ENCODE results near the gene SNX20. TPM values are rescaled to one million over a fixed set of nuclear protein-coding genes. Genes with fewer than 3 reads are reported as not detected.

Gene SNX20
- total RNA-seq, 2 donors from 2014 or later = 0.86 to 1.6 TPM

DNA sequence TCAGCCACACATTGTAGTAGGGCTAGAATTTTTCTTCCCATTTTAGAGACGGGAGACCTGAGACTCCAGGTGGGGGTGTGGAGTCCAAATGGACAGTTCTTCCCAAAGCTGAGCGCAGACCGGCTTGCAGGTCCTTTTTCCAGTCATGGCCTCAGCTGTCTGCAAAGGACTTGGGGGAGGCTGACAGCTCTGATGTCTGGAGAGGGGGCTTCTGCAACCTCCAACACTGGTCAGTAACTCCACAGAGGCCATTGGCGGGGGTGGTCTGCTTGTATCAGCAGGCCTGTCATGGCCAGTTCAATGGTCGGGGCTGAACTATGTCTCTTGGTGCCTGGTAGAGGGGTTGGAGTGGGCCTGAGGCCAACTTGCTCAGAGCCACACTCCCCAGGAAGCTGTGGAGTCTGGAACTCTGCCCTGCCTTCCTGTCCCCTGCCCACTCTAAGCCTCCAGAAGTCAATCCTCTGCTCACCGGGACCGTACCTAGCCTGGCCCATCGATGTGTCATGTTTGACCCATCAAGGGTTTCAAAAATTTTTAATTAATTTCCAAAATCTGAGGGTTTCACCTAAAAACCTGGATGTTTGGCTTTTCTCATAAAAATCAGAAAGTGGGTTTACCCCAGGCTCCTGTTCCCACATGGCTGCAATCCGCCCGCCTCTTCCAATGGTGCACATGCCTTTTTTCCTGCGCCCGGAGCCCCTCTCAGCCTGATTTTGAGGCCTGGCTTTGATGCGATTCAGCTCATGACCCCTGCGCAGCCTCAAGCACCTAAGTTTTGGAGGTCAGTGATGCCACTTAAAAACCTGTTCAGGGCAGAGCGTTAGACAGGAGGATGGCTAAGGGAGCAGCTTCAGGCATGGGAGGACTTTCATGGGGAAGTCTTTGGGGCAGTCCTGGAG, 39.9 kb downstream of the SNX20 start:
- H3K27ac ChIP-seq = no peak overlapping the region
- DNase-seq = no peak
- no peak for TF ChIP-seq CTCF (IDR thresholded peaks at IDR 0.05)
- no peak overlapping the region for H3K4me3 ChIP-seq
- no peaks in the 10 kb centered on the region for H3K9me3 ChIP-seq
- H3K4me1 ChIP-seq = no peaks in the 10 kb centered on the region
- no peak overlapping the region for H3K9ac ChIP-seq (ENCODE audit: low read depth in 2 of 2, low read length in 2 of 2)
- intact Hi-C loops (cut with DNase I) = no loop called here
- no peaks in the 10 kb centered on the region for H3K27me3 ChIP-seq
- no peaks in the 10 kb centered on the region for H3K36me3 ChIP-seq

- Histone ChIP-seq H3K9ac (ENCODE audit: low read depth in 2 of 2, low read length in 2 of 2) (no peak overlapping the region), H3K36me3 (no peaks in the 10 kb centered on the region), H3K4me1 (no peaks in the 10 kb centered on the region), H3K4me3 (no peak overlapping the region), H3K27me3 (no peaks in the 10 kb centered on the region), H3K27ac (no peak overlapping the region), H3K9me3 (no peaks in the 10 kb centered on the region)
- TF ChIP-seq CTCF (IDR thresholded peaks at IDR 0.05) = no peak
- intact Hi-C loops (cut with DNase I) = no loop called here
- DNase-seq = no peak
Measured at GRCh38 chr16:50640391-50640790, 40.7 kb downstream of the SNX20 start.

DNA sequence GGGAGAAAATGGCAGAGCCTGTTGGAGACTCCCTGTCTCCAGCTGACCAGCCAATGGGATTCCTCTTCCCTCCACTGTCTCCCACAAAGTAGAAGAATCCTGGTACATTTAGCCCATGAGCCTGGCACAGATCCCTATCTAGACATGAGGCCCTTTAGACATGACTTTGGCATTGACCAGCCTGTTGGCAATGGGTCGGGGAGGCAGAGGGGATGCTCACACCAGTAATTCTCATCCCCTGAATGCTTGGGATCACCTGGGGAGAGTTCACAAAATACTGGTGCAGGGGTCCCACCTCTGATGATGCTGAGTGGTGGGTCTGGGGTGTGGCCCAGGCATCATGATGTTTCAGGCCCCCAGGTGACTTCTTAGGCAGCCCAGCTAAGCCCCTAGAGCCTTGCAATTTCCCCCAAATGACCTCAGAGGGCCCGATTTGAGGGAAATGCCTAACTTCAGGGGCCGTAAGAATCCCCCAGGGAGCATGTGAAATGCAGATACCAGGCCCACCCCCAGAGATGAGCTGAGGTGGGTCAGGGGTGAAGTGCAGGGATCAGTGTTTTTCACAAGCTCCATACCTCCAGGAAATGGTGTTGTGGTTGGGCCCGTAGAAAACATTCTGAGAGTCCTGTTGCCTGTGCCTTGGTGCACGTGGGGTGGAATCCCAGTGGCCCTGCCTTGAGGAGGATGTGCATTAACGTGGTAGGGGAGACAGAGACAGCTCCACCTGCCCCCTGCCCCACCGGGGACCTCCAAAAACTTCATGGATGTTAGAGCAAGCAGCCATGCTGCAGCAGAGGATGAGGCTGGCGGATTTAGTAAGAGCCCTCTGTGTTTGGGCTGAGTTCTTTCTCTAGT, 42.1 kb downstream of the SNX20 start:
- Histone ChIP-seq H3K27ac (no peak overlapping the region), H3K9me3 (no peaks in the 10 kb centered on the region), H3K4me3 (no peak overlapping the region), H3K4me1 (no peaks in the 10 kb centered on the region), H3K27me3 (no peaks in the 10 kb centered on the region), H3K9ac (ENCODE audit: low read depth in 2 of 2, low read length in 2 of 2) (no peak overlapping the region), H3K36me3 (no peaks in the 10 kb centered on the region)
- intact Hi-C loops (cut with DNase I) = no loop called here
- no peak for DNase-seq
- no peak for TF ChIP-seq CTCF (IDR thresholded peaks at IDR 0.05)

- intact Hi-C loops (cut with DNase I) = no loop called here
- no peak overlapping the region for H3K9ac ChIP-seq (ENCODE audit: low read depth in 2 of 2, low read length in 2 of 2)
- no peak for DNase-seq
- H3K27ac ChIP-seq = no peak overlapping the region
- H3K4me3 ChIP-seq = no peak overlapping the region
- H3K9me3 ChIP-seq = no peaks in the 10 kb centered on the region
- no peaks in the 10 kb centered on the region for H3K27me3 ChIP-seq
- H3K4me1 ChIP-seq = no peaks in the 10 kb centered on the region
- no peaks in the 10 kb centered on the region for H3K36me3 ChIP-seq
- no peak for TF ChIP-seq CTCF (IDR thresholded peaks at IDR 0.05)
Measured at GRCh38 chr16:50637716-50638602, 43.2 kb downstream of the SNX20 start.

Data from colonic mucosa (tissue), 4 donors.